Transverse colon (tissue), 4 donors: ENCODE results near the gene KIF14. TPM values are rescaled to one million over a fixed set of nuclear protein-coding genes. Genes with fewer than 3 reads are reported as not detected.
A peak's percentile ranks its signal among the peaks of the same experiment; 100 is the strongest.
"Not testable (repeated sequence)": the region's sequence is repeated elsewhere in the genome, so short reads cannot be mapped to it uniquely, and the experiment has no call there.

Experiments used
- DNase-seq: peaks from one replicate; pipeline ENCODE4 v3.0.0-alpha.2; 2019
- H3K27ac ChIP-seq, 4 donors: fragments of 200-600 bp; sonication (generic); 2 replicates each; pipeline ENCODE4 v1.5.1; 2016 to 2018; ENCODE audit warnings: inconsistent platforms in 4 of 4
- H3K27me3 ChIP-seq: fragments of 200-600 bp; sonication (generic); 2 replicates; pipeline ENCODE4 v1.5.1; 2017; ENCODE audit warnings: inconsistent platforms
- H3K36me3 ChIP-seq, 4 donors: fragments of 200-600 bp; sonication (generic); 2 replicates each; pipeline ENCODE4 v1.5.1; 2017 to 2019; ENCODE audit warnings: inconsistent platforms in 4 of 4
- H3K4me1 ChIP-seq, 4 donors: fragments of 200-600 bp; sonication (generic); 2 replicates each; pipeline ENCODE4 v1.5.1; 2017 to 2020; ENCODE audit warnings: inconsistent platforms in 4 of 4
- H3K4me3 ChIP-seq, 4 donors: fragments of 200-600 bp; sonication (generic); 1 replicate in 1 of 4; 2 replicates in 3 of 4; pipeline versions ENCODE4 v1.5.1 to v1.6.1; 2017 to 2019; ENCODE audit warnings: inconsistent platforms in 4 of 4
- H3K9me3 ChIP-seq, 2 donors: fragments of 200-600 bp; sonication (generic); 2 replicates each; pipeline ENCODE4 v1.5.1; 2017 to 2019; ENCODE audit warnings: inconsistent platforms in 2 of 2
- EP300 ChIP-seq: sonication (generic); formaldehyde crosslinking; IDR thresholded peaks from one replicate; pipeline ENCODE4 v1.6.1; 2017; ENCODE audit warnings: antibody characterized with exemption, low read depth
- POLR2A ChIP-seq: fragments of 450-650 bp; IDR thresholded peaks from one replicate; pipeline ENCODE4 v1.6.1; 2016; ENCODE audit warnings: antibody characterized with exemption, mild to moderate bottlenecking, moderate library complexity
- POLR2AphosphoS5 ChIP-seq, 3 donors: sonication (generic); formaldehyde crosslinking; IDR thresholded peaks; one replicate each; pipeline ENCODE4 v1.6.1; 2016; ENCODE audit warnings: antibody characterized with exemption in 3 of 3
- WGBS, 2 donors: methylation state at CpG; one replicate each; pipeline ENCODE4 v1.1.5; 2018; ENCODE audit warnings: low coverage in 1 of 2; 5-methylcytosine and 5-hydroxymethylcytosine counted together
- in situ Hi-C, 4 donors: fragments of 200-750 bp; cut with MboI; loops; one replicate each; pipeline versions ENCODE4 v1.15.0 to v1.15.1; 2017; ENCODE audit warnings: low sequenced_read_pairs in 3 of 4, low pct_ligation_motif_present in 1 of 4, low pct_unique_long_range_greater_than_20kb in 1 of 4
- intact Hi-C: fragments of 100-400 bp; cut with DNase I; formaldehyde crosslinking; loops from one replicate; pipeline ENCODE4 v1.15.1; 2023; ENCODE audit warnings: low total_unique reads
- total RNA-seq, 4 donors: library from RNA; depleted of rRNA; stranded (reverse); fragments of >200 nt; gene quantifications; one replicate each; pipeline ENCODE4 v1.1.0, GENCODE V29; 2016
- TF ChIP-seq, protein P1 (sequence below), 5 experiments: fragments of 200-600 bp in 3 of 5; fragments of 450-650 bp in 2 of 5; sonication (generic) in 3 of 5; IDR thresholded peaks; 1 replicate in 2 of 5; 2 replicates in 3 of 5; pipeline ENCODE4 v1.5.1; 2016 to 2017; ENCODE audit warnings: antibody characterized with exemption in 5 of 5, inconsistent platforms in 3 of 5, mild to moderate bottlenecking in 2 of 5, moderate library complexity in 1 of 5

The KIF14 gene
- total RNA-seq, 4 donors from 2014 or later = 0.40 to 0.68 (median 0.64) TPM; not detected in 1

GRCh38 chr1:200558866-200559459, 61.6 kb downstream of the KIF14 start:
- intact Hi-C loops = no loop called here
- in situ Hi-C loops = no loop called here
- H3K36me3 ChIP-seq = no peaks in the 10 kb centered on the region
- TF ChIP-seq, protein P1, sequence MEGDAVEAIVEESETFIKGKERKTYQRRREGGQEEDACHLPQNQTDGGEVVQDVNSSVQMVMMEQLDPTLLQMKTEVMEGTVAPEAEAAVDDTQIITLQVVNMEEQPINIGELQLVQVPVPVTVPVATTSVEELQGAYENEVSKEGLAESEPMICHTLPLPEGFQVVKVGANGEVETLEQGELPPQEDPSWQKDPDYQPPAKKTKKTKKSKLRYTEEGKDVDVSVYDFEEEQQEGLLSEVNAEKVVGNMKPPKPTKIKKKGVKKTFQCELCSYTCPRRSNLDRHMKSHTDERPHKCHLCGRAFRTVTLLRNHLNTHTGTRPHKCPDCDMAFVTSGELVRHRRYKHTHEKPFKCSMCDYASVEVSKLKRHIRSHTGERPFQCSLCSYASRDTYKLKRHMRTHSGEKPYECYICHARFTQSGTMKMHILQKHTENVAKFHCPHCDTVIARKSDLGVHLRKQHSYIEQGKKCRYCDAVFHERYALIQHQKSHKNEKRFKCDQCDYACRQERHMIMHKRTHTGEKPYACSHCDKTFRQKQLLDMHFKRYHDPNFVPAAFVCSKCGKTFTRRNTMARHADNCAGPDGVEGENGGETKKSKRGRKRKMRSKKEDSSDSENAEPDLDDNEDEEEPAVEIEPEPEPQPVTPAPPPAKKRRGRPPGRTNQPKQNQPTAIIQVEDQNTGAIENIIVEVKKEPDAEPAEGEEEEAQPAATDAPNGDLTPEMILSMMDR (IDR thresholded peaks at IDR 0.05) = peak; percentile 38 to 49 (median 48)
- TF ChIP-seq POLR2A (no peak), POLR2AphosphoS5 (IDR thresholded peaks at IDR 0.05) (no peak), EP300 (no peak)
- WGBS, 2 donors = 55 to 68% methylated on average over 2 of the region's 2 CpGs
- no peak for DNase-seq
- H3K4me3 ChIP-seq = no peak overlapping the region
- H3K4me1 ChIP-seq = no peaks in the 10 kb centered on the region
- H3K9me3 ChIP-seq = no peaks in the 10 kb centered on the region
- H3K27me3 ChIP-seq = no peaks in the 10 kb centered on the region
- no peak overlapping the region for H3K27ac ChIP-seq

DNA sequence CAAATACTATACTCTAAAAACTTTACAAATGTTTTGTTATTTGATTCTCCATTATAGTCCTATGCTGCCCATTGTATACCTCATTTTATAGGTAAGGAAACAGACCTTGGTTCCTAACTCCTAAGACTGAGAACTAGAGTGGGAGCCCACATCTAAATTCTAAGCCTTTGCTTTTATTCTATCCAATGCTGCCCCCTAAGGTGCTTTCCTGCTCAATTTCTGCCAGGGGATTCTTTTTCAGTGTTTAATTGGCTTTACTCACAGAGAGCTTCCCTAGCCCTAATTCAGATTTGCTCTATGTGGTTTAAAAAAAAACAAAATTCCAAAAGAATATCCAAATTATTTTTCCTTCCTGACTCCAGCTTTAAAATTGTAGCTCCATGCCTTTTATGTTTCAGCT, 64.5 kb downstream of the KIF14 start:
- H3K4me1 ChIP-seq = no peaks in the 10 kb centered on the region
- TF ChIP-seq POLR2A = no peak
- no peak for TF ChIP-seq EP300
- TF ChIP-seq, protein P1 (IDR thresholded peaks at IDR 0.05) = no peak
- no peak for TF ChIP-seq POLR2AphosphoS5 (IDR thresholded peaks at IDR 0.05)
- no peaks in the 10 kb centered on the region for H3K27me3 ChIP-seq
- H3K9me3 ChIP-seq = no peaks in the 10 kb centered on the region
- no peak overlapping the region for H3K27ac ChIP-seq
- intact Hi-C loops (no loop called here), in situ Hi-C loops (no loop called here)
- H3K36me3 ChIP-seq = no peaks in the 10 kb centered on the region
- no peak for DNase-seq
- no peak overlapping the region for H3K4me3 ChIP-seq

DNA sequence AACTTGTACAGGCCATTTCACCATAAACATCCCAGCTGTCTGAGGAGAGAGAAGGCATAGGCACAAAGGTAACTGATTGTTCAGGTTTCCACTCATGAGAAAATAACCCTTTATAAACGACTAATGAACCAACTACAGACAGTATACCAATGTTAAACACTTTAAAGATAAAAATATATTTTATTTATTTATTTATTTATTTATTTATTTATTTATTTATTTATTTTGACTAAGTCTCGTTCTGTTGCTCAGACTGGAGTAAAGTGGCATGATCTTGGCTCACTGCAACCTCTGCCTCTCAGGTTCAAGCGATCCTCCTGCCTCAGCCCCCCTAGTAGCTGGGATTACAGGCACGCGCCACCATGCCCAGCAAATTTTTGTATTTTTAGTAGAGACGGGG, 67.8 kb downstream of the KIF14 start:
- 96 to 100% methylated on average over 3 to 6 of the region's 6 CpGs for WGBS, 2 donors
- intact Hi-C loops, DNase-seq, H3K27ac ChIP-seq, H3K4me1 ChIP-seq, H3K9me3 ChIP-seq, H3K4me3 ChIP-seq, H3K36me3 ChIP-seq, in situ Hi-C loops, H3K27me3 ChIP-seq: not testable (repeated sequence)

- DNase-seq = no peak
- H3K27ac ChIP-seq = no peak overlapping the region
- in situ Hi-C loops (no loop called here), intact Hi-C loops (no loop called here)
- no peak overlapping the region for H3K4me3 ChIP-seq
- H3K9me3 ChIP-seq = no peaks in the 10 kb centered on the region
- no peaks in the 10 kb centered on the region for H3K36me3 ChIP-seq
- H3K4me1 ChIP-seq = peaks cover 0 to 4% (median 0%) of the 10 kb centered on the region in 4 donors
- no peaks in the 10 kb centered on the region for H3K27me3 ChIP-seq
- TF ChIP-seq POLR2A = no peak
- TF ChIP-seq, protein P1 (IDR thresholded peaks at IDR 0.05) = no peak
Observed at GRCh38 chr1:200550367-200550766, 70.2 kb downstream of the KIF14 start.

GRCh38 chr1:200547386-200547785, 73.2 kb downstream of the KIF14 start:
- Histone ChIP-seq H3K36me3 (no peaks in the 10 kb centered on the region), H3K4me3 (no peak overlapping the region), H3K27ac (no peak overlapping the region), H3K9me3 (no peaks in the 10 kb centered on the region), H3K4me1 (peaks cover 0 to 4% (median 0%) of the 10 kb centered on the region in 4 donors), H3K27me3 (no peaks in the 10 kb centered on the region)
- no peak for TF ChIP-seq POLR2A
- TF ChIP-seq, protein P1 (IDR thresholded peaks at IDR 0.05) = no peak
- TF ChIP-seq POLR2AphosphoS5 (IDR thresholded peaks at IDR 0.05) = no peak
- no peak for TF ChIP-seq EP300
- intact Hi-C loops = no loop called here
- no peak for DNase-seq
- in situ Hi-C loops = no loop called here
- WGBS, 2 donors = 70 to 72% methylated on average over 4 of the region's 4 CpGs
